ENCODE measurements around the gene MAP2K5. TPM values are rescaled to one million over a fixed set of nuclear protein-coding genes. Genes with fewer than 3 reads are reported as not detected.

Gene MAP2K5
- total RNA-seq, 1 donor from 2014 or later, result 30.7 TPM

- H3K36me3 Mint-ChIP-seq (ENCODE audit: insufficient read depth), result peaks cover 2% of the 10 kb centered on the region
- TF ChIP-seq, protein P1, sequence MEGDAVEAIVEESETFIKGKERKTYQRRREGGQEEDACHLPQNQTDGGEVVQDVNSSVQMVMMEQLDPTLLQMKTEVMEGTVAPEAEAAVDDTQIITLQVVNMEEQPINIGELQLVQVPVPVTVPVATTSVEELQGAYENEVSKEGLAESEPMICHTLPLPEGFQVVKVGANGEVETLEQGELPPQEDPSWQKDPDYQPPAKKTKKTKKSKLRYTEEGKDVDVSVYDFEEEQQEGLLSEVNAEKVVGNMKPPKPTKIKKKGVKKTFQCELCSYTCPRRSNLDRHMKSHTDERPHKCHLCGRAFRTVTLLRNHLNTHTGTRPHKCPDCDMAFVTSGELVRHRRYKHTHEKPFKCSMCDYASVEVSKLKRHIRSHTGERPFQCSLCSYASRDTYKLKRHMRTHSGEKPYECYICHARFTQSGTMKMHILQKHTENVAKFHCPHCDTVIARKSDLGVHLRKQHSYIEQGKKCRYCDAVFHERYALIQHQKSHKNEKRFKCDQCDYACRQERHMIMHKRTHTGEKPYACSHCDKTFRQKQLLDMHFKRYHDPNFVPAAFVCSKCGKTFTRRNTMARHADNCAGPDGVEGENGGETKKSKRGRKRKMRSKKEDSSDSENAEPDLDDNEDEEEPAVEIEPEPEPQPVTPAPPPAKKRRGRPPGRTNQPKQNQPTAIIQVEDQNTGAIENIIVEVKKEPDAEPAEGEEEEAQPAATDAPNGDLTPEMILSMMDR (IDR thresholded peaks at IDR 0.05; ENCODE audit: unreplicated experiment), result no peak
- peaks cover 10% of the 10 kb centered on the region for H3K4me1 Mint-ChIP-seq (ENCODE audit: low read depth)
- H3K27me3 Mint-ChIP-seq, result peaks cover 20% of the 10 kb centered on the region
- H3K27ac Mint-ChIP-seq, result no peak overlapping the region
- no peaks in the 10 kb centered on the region for H3K9me3 Mint-ChIP-seq (ENCODE audit: low read depth)
- no peak overlapping the region for H3K4me3 Mint-ChIP-seq (ENCODE audit: low read depth)
- DNase-seq (ENCODE audit: low spot score, unreplicated experiment), result no peak
Measured at GRCh38 chr15:67774626-67775025, 232.1 kb downstream of the MAP2K5 start.

DNA sequence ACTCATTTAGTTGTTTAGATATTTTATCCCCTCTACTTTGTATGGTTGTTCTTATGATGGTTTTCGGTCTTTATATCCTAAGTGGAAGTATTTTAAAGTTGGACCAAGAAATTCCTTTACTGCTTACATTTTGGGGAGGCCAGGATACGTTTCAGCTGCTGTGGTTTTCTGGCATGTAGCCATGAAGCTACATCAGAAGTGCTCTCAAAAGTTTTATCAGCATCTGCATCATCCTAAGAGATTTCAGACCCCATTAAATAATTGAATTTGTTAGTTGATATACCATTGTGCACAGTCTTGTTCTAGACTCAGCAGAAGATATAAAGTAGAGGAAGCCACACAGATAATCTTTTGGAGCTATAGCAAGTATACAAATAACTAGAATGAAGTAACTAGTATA lies 232.7 kb downstream of the MAP2K5 start:
- Mint-ChIP-seq H3K4me1 (ENCODE audit: low read depth) (peaks cover 10% of the 10 kb centered on the region), H3K9me3 (ENCODE audit: low read depth) (no peaks in the 10 kb centered on the region), H3K36me3 (ENCODE audit: insufficient read depth) (peaks cover 1% of the 10 kb centered on the region), H3K4me3 (ENCODE audit: low read depth) (no peak overlapping the region), H3K27me3 (peaks cover 24% of the 10 kb centered on the region), H3K27ac (no peak overlapping the region)
- TF ChIP-seq, protein P1 (IDR thresholded peaks at IDR 0.05; ENCODE audit: unreplicated experiment), result no peak
- no peak for DNase-seq (ENCODE audit: low spot score, unreplicated experiment)

- Mint-ChIP-seq H3K4me1 (ENCODE audit: low read depth) (peaks cover 14% of the 10 kb centered on the region), H3K36me3 (ENCODE audit: insufficient read depth) (no peaks in the 10 kb centered on the region), H3K9me3 (ENCODE audit: low read depth) (no peaks in the 10 kb centered on the region), H3K27ac (no peak overlapping the region), H3K4me3 (ENCODE audit: low read depth) (no peak overlapping the region), H3K27me3 (peaks cover 24% of the 10 kb centered on the region)
- no peak for DNase-seq (ENCODE audit: low spot score, unreplicated experiment)
- TF ChIP-seq, protein P1 (IDR thresholded peaks at IDR 0.05; ENCODE audit: unreplicated experiment), result no peak
Measured at GRCh38 chr15:67775998-67776397, 233.5 kb downstream of the MAP2K5 start.

- Mint-ChIP-seq H3K4me1 (ENCODE audit: low read depth) (peaks cover 16% of the 10 kb centered on the region), H3K36me3 (ENCODE audit: insufficient read depth) (no peaks in the 10 kb centered on the region), H3K4me3 (ENCODE audit: low read depth) (no peak overlapping the region), H3K9me3 (ENCODE audit: low read depth) (no peaks in the 10 kb centered on the region), H3K27ac (no peak overlapping the region), H3K27me3 (peaks cover 24% of the 10 kb centered on the region)
- TF ChIP-seq, protein P1 (IDR thresholded peaks at IDR 0.05; ENCODE audit: unreplicated experiment), result no peak
- DNase-seq (ENCODE audit: low spot score, unreplicated experiment), result no peak
Measured at GRCh38 chr15:67776600-67776999, 234.1 kb downstream of the MAP2K5 start.

GRCh38 chr15:67777071-67777470 lies 234.6 kb downstream of the MAP2K5 start:
- no peak overlapping the region for H3K4me3 Mint-ChIP-seq (ENCODE audit: low read depth)
- H3K27ac Mint-ChIP-seq, result no peak overlapping the region
- TF ChIP-seq, protein P1 (IDR thresholded peaks at IDR 0.05; ENCODE audit: unreplicated experiment), result no peak
- H3K9me3 Mint-ChIP-seq (ENCODE audit: low read depth), result no peaks in the 10 kb centered on the region
- peaks cover 24% of the 10 kb centered on the region for H3K27me3 Mint-ChIP-seq
- H3K4me1 Mint-ChIP-seq (ENCODE audit: low read depth), result peaks cover 17% of the 10 kb centered on the region
- DNase-seq (ENCODE audit: low spot score, unreplicated experiment), result no peak
- no peaks in the 10 kb centered on the region for H3K36me3 Mint-ChIP-seq (ENCODE audit: insufficient read depth)
